HepG2 (cell line): ENCODE results near the gene PPP1R12C. TPM values are rescaled to one million over a fixed set of nuclear protein-coding genes. Genes with fewer than 3 reads are reported as not detected.

Source experiments
- ARID4A ChIP-seq: sonication (generic); formaldehyde crosslinking; IDR thresholded peaks from 2 replicates; pipeline ENCODE4 v1.5.0; 2020; ENCODE audit warnings: mild to moderate bottlenecking, missing genetic modification reagents, borderline replicate concordance
- GMEB1 ChIP-seq: sonication (generic); formaldehyde crosslinking; IDR thresholded peaks from 2 replicates; pipeline ENCODE4 v1.5.1; 2020; ENCODE audit warnings: missing genetic modification reagents, mild to moderate bottlenecking, borderline replicate concordance
- HNF4G ChIP-seq, 2 experiments: sonication (generic) in 1 of 2; formaldehyde crosslinking in 1 of 2; IDR thresholded peaks; 2 replicates each; pipeline versions ENCODE4 v1.4.0 to v1.6.1; 2011 to 2020; ENCODE audit warnings: borderline replicate concordance in 2 of 2, low read depth in 2 of 2, mild to moderate bottlenecking in 2 of 2, low read length in 1 of 2, missing genetic modification reagents in 1 of 2, moderate library complexity in 1 of 2
- IRF2 ChIP-seq: IDR thresholded peaks from 2 replicates; pipeline ENCODE4 v1.6.1; 2018; ENCODE audit warnings: missing genetic modification reagents, missing compliant biosample characterization
- NFYC ChIP-seq: IDR thresholded peaks from 2 replicates; pipeline ENCODE4 v1.6.1; 2016; ENCODE audit warnings: missing genetic modification reagents, missing compliant biosample characterization
- SOX5 ChIP-seq: IDR thresholded peaks from 2 replicates; pipeline ENCODE4 v1.6.1; 2016; ENCODE audit warnings: borderline replicate concordance
- U2AF1 ChIP-seq: fragments of 200-400 bp; formaldehyde crosslinking; optimal IDR thresholded peaks from 2 replicates; pipeline ENCODE3; 2017; ENCODE audit warnings: mild to moderate bottlenecking, low read depth, low read length
- ZBTB40 ChIP-seq, 2 experiments: fragments of 450-650 bp in 1 of 2; sonication (generic) in 1 of 2; formaldehyde crosslinking in 1 of 2; IDR thresholded peaks; 2 replicates each; pipeline versions ENCODE4 v1.6.1 to v1.8.0; 2016 to 2022; ENCODE audit warnings: antibody characterized with exemption in 1 of 2, mild to moderate bottlenecking in 1 of 2, missing genetic modification reagents in 1 of 2
- ZNF143 ChIP-seq: sonication (generic); formaldehyde crosslinking; IDR thresholded peaks from 2 replicates; pipeline ENCODE4 v1.4.0; 2020; ENCODE audit warnings: missing genetic modification reagents
- ZNF296 ChIP-seq: sonication (generic); formaldehyde crosslinking; conservative IDR thresholded peaks from 2 replicates; pipeline ENCODE4 v1.5.0; 2020; ENCODE audit warnings: mild to moderate bottlenecking, missing genetic modification reagents
- polyA plus RNA-seq, 8 experiments: library from polyadenylated mRNA; depleted of rRNA in 3 of 8; stranded (reverse) in 7 of 8; unstranded in 1 of 8; fragments of >200 nt; fragmentation: Illumina TruSeq in 4 of 8; extraction: Trizol in 4 of 8; gene quantifications; 2 replicates each; pipeline versions ENCODE4 v1.2.1 to v1.2.3, GENCODE V29; 2011 to 2016; ENCODE audit warnings: low read depth in 4 of 8, missing spikeins in 1 of 8, mixed read lengths in 1 of 8; ENCODE audit not compliant: insufficient read depth in 1 of 8
- total RNA-seq, 5 experiments: library from RNA; depleted of rRNA; stranded (reverse); fragments of >200 nt; fragmentation: Illumina TruSeq; extraction: Trizol; gene quantifications; 2 replicates each; pipeline ENCODE4 v1.2.3, GENCODE V29; 2016; ENCODE audit warnings: low read depth in 1 of 5

The PPP1R12C gene
- total and polyA plus RNA-seq, 2 of the 13 experiments (the other 11 are each of a cell fraction or from before 2014, with no cell fraction given) = 29.7 to 30.3 TPM

- TF ChIP-seq ZBTB40 (IDR thresholded peaks at IDR 0.05) = no peak
- TF ChIP-seq ZBTB40 (CRISPR knock-in tag; IDR thresholded peaks at IDR 0.05) = no peak
- no peak; the same call in 1 of the 2 replicates for TF ChIP-seq ZNF143 (CRISPR knock-in tag)
- TF ChIP-seq NFYC = no peak
- TF ChIP-seq GMEB1 (CRISPR knock-in tag) = peak; percentile 60; the same call in 1 of the 2 replicates
- TF ChIP-seq U2AF1 = no peak
- peak; percentile 58; the same call in 1 of the 2 replicates for TF ChIP-seq ARID4A (CRISPR knock-in tag)
- TF ChIP-seq IRF2 (CRISPR knock-in tag) = no peak
- TF ChIP-seq HNF4G (IDR thresholded peaks at IDR 0.05; ENCODE audit: borderline replicate concordance, low read depth, low read length) = 0 out of 2 replicates have a peak, but pooled peaks have one; percentile 3
- 0 out of 2 replicates have a peak, but pooled peaks have one; percentile 8 for TF ChIP-seq HNF4G (CRISPR knock-in tag; IDR thresholded peaks at IDR 0.05; ENCODE audit: borderline replicate concordance, low read depth)
- TF ChIP-seq SOX5 (CRISPR knock-in tag) = no peak
- no peak for TF ChIP-seq ZNF296 (CRISPR knock-in tag)
Measured at GRCh38 chr19:55116232-55116858, 1.1 kb downstream of the PPP1R12C start (continued).
